Hematopoietic multipotent progenitor cell treated with erythropoietin and hydrocortisone succinate and interleukin-3 and kit ligand, for 8 days (in vitro differentiated cells): ENCODE measurements around the gene MAPK12.

Experiments
- DNase-seq: peaks from one replicate; pipeline ENCODE4 v3.0.0-alpha.2; 2015

The MAPK12 gene

DNA sequence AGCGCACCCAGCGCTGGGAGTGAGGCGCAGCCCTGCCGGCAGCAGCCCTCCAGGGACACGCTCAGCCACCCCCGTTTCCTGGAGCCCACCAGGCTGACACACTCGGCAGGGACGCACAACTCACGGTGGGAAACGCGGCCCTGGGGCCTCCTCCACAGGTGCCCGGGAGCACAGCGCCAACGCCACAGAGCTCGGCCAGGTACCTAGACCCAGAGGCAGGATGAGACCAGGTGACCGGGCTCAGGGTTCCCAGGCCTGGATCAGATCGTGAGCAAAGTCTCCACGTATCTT, 34.7 kb downstream of the MAPK12 start:
- DNase-seq: no peak

GRCh38 chr22:50226063-50226874, 35.2 kb downstream of the MAPK12 start:
- no peak for DNase-seq

DNA sequence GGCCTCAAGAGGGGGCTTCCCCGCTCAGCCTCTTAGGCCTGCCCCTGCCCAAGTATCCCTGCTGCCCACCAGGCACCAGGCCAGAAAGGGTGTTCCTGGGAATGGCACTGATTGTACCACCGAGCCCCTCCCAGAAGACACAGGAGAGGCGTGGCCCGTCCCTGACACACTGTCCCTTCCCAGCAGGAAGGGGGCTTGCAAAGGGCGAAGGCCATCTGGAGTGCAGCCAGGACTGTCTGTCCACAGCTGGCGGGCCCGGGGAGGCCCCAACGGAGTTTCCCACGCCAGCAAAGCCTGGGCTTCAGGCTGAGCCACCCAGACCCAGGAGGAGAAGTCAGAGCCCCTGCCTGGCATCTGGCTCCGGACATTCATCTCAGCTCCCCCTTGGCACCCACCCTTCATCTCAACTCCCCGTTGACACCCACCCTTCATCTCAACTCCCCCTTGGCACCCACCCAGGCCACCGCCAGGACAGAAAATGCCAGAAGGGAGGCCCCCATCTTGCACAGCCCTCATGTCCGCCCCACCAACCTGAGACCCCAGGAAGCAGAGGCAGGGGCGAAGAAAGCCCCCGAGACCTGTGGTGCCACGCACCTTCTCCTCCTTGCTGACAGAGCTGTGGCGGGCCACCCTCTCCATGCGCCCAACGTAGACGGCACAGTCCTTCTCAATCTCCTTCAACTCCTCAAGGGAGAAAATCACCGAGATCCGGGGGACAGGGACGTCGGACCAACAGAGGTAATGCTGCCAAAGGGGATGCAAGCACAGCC, 36.1 kb downstream of the MAPK12 start:
- DNase-seq: no peak

DNA sequence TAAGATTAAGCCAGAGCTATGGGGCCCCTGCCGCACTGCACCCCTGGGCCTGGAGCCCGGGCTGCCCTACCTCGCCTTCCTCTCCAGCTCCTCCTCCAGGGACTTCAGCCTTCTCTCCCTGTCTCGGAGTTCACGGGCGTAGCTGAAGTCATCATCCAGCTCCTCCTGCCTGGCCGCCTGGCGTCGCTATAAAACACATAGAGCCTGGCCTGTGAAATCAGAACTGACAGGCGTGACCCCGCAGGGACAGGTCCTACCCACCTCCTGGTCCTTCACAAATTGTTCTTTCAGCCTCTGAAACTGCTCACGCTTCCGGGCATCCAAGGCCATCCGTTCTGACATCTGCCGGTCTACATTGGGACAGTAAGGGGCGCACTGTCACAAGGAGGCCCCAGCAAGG, 37.4 kb downstream of the MAPK12 start:
- no peak for DNase-seq

DNA sequence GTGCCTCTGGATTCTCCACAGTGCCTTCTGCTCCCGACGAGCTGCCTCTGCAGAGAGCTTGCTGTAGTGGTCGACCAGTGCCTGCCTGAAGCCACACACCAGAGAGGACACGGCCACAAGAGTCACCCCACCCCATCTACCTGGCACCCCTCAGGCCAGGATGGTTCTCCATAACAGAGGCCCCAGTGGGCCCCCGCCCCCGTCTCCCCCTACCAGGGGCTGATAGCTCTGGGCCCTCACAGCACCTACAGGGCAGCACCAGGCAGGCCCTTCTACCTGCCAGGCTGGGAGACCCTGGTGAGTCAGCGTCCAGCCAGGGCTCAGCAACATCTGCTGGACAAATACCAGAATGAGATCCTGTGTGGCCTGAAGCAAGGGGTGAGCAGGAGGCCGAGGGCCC, 39.0 kb downstream of the MAPK12 start:
- DNase-seq: no peak

GRCh38 chr22:50221410-50222300, 39.8 kb downstream of the MAPK12 start:
- DNase-seq: no peak

GRCh38 chr22:50220603-50221409, 40.7 kb downstream of the MAPK12 start:
- DNase-seq: no peak

DNA sequence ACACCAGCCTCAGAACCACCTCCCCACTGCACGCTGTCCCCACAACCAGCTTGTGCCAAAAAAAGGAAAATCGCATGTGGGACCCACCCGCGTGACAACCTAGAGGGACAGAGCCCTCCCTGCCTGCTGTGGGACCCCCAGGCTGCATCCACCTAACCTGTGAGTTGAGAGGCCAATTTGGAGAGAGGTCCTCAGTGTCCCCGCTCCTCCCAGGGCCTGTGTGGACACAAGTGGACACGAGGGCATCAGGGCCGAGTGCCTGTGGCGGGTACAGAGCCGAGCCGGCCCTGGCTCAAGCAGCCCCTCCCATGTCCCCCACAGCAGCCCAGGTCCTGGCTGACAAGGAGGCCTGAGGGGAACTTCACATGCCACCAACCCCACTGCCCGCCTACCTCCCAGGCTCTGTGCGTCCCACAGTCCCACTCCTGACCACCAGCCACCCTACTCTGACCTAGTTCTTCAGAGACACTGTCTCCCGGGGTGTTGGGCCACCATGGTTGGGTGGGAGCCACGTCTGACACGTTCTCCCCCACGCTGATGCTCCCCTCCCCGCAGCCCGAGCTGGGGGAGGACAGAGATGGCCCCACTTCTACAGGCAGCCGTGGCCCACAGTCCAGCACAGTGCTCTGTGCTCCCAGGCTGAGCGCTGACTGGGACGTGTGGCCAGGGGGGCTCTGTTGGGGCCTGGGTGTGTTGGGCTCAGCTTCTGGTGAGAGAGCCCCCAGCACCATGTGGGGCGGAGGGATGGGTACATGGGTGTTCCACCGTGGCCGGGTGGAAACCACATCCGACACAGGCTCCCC, 41.5 kb downstream of the MAPK12 start:
- no peak for DNase-seq

DNA sequence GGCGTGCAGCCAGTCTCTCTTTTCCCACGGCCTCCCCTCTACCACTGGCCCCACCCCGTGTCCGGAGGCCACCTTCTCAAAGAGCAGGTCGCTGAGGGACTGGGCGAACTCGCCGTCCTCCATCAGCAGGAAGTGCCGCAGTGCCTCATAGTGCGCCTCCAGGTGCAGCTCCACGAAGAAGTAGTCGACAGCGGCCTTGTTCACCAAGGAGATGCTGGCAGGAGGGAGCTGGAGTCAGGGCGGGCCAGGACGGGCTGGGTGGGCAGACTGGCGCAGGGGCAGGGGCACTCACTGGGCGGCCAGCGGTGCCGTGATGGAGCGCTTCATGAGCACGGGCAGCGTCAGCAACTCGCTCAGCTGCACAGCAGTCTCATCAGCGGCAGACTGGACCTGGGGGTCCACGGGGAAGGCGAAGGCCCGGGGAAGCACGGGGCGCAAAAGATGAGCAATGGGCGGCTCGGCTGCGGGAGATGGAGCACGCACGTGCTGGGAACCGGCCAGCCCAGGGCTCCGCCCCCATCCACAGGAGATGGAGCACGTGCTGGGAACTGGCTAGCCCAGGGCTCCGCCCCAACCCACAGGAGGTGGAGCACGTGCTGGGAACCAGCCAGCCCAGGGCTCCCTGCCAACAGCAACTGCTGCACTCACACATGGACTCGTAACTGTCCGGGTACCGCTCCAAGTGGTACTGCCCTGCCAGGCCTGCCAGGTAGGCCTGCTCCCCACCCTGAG, 42.3 kb downstream of the MAPK12 start:
- DNase-seq: peak; percentile 91

GRCh38 chr22:50218153-50218995, 43.1 kb downstream of the MAPK12 start:
- no peak for DNase-seq

GRCh38 chr22:50217543-50218152, 43.8 kb downstream of the MAPK12 start:
- no peak for DNase-seq

DNA sequence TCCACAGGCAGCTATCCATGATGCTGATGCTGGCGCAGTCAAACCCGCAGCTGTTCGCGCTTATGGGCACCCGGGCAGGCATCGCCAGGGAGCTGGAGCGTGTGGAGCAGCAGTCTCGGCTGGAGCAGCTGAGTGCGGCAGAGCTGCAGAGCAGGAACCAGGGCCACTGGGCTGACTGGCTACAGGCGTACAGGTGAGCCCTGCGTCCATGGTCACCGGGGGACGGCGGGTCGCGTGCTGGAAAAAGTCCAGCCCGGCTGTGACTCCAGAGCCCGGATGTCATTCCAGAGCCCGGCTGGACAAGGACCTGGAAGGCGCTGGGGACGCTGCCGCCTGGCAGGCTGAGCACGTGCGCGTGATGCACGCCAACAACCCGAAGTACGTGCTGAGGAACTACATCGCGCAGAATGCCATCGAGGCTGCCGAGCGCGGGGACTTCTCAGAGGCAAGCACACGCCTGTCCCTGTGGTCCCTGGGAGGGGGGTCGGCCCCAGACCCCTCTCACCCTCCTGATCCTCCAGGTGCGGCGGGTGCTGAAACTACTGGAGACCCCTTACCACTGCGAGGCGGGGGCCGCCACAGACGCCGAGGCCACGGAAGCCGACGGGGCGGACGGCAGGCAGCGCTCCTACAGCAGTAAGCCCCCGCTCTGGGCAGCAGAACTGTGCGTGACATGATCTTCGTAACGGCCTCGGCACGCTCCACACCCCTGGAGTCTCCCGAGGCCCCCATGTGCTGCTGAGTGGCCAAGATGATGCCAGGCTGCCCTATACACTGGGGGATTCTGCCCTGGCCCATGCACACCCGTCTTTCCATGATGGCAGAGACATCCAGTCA, 44.6 kb downstream of the MAPK12 start:
- DNase-seq: no peak

DNA sequence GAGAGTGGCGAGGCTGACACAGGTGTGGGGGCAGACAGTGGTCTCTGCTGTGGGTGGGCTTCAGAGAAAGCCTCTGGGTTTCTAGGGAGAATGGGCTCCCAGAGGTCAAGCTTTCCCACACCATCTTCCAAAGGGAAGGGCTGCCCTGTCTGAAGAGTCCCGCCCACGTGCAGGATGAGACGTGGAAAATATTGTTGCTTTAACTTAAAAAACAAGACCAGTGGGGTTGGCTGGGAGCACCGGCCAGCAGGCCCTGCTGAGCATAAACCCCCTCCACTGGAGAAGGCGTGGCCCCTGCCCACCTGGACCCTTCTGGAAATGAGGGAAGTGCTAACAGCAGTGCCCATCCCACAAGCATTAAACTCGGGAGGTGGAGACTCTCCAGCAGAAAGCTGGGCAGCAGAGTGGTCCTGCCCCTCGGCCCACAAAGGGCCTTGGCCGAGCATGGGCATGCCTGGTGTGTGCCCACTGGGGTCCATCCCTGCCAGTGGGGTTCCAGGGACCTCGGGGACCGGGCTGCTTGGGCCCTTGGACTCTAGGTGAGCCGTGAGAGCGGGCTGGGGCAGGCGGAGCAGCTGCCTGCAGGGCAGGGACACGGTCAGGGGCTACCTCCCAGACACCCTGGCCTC, 45.3 kb downstream of the MAPK12 start:
- no peak for DNase-seq

- no peak for DNase-seq
These were observed 46.0 kb downstream of the MAPK12 start for GRCh38 chr22:50215297-50216054.

- DNase-seq: peak; percentile 55
These were observed 48.2 kb downstream of the MAPK12 start for GRCh38 chr22:50213263-50213662.

GRCh38 chr22:50211147-50211546, 50.3 kb downstream of the MAPK12 start:
- no peak for DNase-seq
